Measurements from ENCODE around the gene GPR183.

Gene GPR183

DNA sequence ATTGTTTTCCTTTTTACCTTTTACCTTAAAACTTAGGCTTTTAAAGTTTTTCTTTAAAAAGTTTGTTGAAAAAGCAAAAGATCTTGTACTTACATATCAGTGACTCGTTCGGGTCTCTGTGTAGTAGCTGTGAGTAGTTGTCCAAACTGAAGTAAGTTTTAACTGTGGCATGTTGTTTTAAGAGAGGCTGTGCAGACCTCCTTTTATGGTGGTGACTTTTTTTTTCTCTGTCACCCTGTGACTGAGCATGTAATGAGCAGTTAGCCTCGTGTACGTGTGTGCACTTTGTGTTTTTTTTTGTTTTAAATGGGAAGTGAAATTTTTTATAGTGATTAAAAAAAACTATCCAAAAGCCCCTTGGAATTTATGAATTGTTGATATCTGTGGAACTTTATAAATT lies at the start of gene GPR183:
Gene GPR183, minus strand, starts transcription at position 153 of the 400 bp plus-strand sequence. CDS start 11,254 bp downstream, outside the sequence.
- no peak for DNase-seq

DNA sequence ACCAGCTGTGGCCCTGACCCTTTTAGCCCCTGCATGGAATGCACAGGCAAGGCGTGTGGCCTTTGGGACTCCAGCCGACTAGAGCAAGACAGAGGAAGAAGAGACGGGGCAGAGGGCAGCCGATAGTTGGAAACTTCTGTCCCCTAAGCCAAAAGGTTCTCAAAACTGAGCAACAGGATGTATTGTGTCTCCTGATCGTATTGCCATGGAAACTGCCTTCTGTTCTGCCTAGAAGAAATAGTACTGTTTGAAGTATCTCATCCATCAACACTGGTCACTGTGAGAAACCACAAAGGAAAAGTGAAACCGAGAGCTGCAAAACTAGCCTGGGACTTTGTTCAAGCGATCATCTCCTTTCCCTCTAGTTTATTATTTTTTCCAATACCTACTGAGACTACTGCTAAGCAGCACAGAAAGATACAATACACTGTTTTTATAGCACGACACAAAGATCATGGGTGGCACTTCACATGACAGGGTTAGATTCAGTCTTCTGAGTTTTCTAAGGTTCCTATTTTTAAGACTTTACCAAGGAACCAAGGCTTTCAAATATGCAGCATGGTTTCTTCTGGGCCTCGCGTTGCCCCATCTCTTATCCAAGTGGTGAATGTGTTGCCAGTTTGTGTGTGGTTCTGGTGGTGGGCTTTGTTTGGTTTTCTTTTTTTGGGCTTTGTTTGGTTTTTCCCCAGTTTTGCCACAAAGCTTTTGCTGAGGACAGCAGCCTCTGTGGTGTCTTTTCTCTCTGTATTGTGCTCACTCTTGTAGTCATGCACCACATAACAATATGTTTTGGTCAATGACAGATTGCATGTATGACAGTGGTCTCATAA lies 49.3 kb upstream of the GPR183 start:
- DNase-seq = no peak

- no peak for DNase-seq
These were observed 48.7 kb upstream of the GPR183 start for GRCh38 chr13:99356012-99356261.

DNA sequence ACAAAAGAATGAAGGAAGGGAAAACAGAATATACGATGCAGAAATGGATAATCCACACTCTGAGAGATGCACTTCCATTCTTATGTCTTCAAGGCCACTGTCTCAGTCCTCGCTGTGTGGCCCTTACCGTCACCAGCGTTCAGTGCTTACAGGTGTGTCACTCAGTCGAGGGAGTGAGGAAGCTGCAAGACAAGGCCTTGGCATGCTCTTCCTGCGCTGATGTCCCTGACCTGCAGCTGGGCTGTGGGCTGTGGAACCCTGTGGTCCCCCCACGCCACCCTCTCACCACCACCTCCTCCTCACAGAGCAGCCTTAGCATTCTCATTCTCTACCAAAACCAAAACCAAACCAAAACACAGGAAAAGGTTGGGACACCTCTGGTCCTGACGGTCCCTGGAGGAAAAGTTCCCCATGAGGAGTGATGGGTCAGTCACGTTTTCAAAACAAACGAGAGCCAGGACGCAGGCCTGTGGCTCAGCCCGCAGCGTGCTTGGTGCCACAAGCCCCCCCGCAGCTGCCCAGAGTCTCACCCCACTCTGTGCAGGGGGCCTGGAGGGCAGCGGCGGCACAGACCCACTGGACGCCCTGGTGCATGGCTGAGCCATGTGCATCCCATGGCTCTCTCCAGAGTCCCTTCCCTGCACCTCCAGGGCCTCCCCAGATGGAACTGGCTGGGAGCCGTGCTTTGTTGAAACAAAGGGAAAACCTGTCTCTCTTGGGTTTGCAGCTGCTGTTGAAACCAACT lies 48.2 kb upstream of the GPR183 start:
- DNase-seq = no peak

GRCh38 chr13:99354371-99354951 lies 47.3 kb upstream of the GPR183 start:
- no peak for DNase-seq

GRCh38 chr13:99353836-99354235 lies 46.6 kb upstream of the GPR183 start:
- no peak for DNase-seq

DNA sequence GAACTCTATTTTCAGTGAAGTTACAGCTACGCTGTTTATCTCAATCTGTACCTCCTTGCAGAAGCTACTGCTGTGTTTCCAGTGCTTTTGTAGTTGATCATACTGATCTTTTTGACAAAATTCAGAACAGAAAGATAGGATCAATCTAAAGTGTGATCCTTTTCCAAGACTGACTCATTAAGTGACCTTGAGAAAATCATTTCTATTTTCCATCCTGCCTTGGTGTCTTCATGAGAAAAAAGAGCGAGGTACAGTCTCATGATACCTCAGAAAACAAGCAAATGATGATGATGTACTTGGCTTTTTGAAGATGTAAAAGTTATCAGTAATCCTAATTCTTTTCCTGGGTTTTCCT lies 46.0 kb upstream of the GPR183 start:
- no peak for DNase-seq

GRCh38 chr13:99352351-99353245 lies 45.4 kb upstream of the GPR183 start:
- DNase-seq = no peak

- no peak for DNase-seq
These were observed 44.6 kb upstream of the GPR183 start for GRCh38 chr13:99351772-99352171.

- no peak for DNase-seq
These were observed 43.0 kb upstream of the GPR183 start for GRCh38 chr13:99350191-99350590.

GRCh38 chr13:99347911-99348451 lies 40.8 kb upstream of the GPR183 start:
- no peak for DNase-seq

- DNase-seq = no peak
These were observed 40.2 kb upstream of the GPR183 start for GRCh38 chr13:99347335-99347878.

DNA sequence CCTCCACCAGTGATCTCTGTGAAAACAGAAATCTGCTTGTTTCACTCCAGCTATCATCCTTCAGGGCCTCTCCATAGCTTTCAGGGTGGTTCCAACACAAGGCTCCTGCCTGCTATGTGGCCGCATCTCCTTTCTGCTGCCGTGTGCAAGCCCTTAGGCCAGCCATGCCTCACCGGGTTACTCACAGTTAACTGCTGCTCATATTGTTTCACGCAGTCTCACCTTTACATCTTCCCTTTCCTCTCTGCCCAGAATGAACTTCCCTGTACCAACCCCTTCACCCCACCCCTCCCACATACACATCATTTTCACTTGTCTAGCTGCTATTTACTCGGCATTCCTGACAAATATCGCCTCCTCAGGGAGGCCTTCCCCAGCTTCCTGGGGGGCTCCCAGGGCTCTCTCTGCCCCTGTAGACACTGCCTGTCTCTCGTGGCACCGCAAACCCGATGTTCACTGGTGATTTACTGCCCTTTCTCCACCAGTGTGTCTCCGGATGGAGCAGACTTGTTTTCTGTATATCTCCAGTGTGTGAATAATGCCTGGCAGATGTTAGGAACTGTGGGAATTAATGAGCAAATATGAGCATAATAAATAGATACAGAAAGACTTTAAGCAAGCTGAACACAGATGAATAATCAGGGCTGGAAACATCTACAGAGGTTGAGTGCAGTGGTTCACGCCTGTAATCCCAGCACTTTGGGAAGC lies 39.3 kb upstream of the GPR183 start:
- DNase-seq = no peak

- DNase-seq = no peak
These were observed 38.1 kb upstream of the GPR183 start for GRCh38 chr13:99345345-99345744.

DNA sequence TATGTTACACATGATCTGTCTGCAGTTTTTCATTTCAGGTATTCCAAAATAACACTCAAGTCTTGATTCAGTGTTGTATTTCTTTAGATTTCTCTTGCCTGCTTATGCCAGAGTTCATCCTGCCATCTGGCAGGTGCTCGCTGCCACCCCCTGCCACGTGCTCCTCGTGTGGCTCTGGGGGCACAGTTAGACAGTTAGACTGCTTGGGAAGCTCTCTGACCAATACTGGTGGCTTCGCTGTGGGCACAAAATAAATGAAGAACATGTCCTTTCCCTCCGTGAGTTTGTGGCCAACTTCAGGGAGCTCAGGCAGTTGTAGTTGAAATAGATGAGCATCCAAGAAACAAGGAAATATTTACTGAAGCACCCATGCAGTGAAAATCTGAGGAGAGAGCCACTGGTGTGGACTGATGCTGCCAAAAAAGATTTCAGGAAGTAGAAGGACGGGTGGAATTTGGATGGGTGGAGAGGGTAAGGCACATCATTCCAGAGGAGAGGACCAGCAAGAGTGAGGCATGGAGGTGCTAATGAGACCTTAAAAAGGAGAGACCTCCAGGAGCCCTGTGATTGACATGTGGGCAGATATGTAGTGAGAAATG lies 37.5 kb upstream of the GPR183 start:
- no peak for DNase-seq

DNA sequence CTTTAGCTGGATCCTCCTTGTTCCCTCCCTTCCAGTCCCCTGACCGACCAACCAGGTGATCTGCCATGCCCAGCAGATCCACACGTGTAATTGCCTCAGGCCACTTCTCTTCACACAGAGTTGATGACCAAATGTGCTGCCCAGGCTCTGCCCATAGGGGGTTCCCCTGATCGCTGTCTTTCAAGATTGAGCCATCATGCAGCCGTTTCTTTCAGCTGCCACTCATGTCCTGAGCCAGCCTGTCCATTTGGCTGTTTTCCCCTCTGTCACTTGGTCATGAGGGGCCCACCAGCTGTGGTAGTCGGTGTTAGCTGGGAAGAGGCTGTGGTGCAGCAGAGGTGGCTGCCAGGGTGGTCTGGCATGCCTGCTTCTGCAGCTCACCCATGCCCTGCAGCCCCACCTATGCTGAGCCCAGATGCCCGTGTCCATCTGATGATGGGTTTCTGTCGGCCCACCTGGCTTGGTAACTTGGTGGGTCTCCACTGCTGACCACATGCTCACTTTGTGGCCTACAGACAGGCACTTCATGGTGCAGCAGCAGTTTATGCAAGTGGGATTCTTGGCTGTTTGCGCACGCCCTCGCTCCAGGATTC lies 35.6 kb upstream of the GPR183 start:
- no peak for DNase-seq

DNA sequence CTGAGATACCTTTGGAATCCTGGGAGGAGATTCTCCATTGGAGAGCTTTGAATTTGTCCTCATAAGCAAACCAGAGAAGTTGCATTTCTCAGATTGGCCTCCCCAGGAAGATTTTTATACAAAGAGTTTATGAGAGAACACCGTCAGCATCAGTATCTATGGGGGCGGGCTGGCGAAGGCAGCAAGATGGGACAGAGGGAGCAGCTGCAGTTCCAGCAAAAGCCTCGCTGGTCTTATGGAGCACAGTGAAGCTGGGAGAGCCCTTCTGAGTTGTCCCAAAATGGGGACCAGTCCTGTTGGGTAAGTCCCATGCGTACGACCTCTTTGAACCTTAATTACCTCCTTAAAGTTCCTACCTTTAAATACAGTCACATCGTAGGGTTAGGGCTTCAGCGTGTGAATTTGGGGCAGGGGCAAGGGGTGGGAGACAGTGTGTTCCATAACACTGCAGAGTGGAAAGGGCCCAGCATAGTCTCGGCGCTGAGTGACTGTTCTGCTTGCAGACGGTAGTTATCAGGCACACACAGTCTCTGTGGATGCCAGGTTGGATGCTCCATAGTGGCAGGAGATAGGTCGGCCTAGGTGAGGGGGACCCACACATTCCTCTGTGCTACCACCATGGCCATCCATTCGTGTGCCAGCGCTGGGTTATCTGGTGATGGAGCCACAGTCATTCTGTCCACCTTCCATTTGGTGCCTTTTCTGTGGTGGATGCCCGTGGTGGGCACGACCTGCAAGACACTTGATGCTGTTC lies 34.9 kb upstream of the GPR183 start:
- no peak for DNase-seq

GRCh38 chr13:99340638-99341037 lies 33.4 kb upstream of the GPR183 start:
- DNase-seq = no peak

GRCh38 chr13:99339736-99340397 lies 32.7 kb upstream of the GPR183 start:
- DNase-seq = no peak

DNA sequence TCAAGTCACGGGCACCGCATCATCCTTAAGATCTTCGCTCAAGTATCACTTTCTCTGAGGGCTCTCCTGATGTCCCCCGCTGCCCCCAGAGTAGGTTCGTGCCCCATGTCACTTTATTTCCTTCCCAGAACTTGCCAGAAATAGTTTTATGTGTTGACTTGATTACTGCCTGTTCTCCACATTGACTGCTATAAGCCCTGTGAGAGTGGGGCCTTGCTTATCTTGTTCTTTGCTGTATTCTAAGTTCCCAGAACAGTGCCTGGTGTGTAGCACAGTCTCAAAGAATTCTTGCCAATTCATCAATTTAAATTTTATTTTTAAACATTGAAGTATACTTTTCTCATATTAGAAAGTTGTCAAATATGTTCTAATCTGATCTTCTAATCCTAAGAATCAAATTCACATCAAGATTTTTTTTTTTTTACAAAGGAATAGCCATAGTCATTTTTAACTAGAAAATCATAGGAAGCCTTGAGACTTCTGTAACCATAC lies 32.1 kb upstream of the GPR183 start:
- no peak for DNase-seq

All from COR-L47 (cell line).